ENCODE measurements around the gene RDX.
"Not testable (repeated sequence)": the region's sequence is repeated elsewhere in the genome, so short reads cannot be mapped to it uniquely, and the experiment has no call there.

RDX gene

GRCh38 chr11:110269996-110270395, 26.4 kb downstream of the RDX start:
- DNase-seq, result no peak

GRCh38 chr11:110268441-110268840, 28.0 kb downstream of the RDX start:
- no peak for DNase-seq

- no peak for DNase-seq
These were observed 34.4 kb downstream of the RDX start for GRCh38 chr11:110262072-110262403.

- DNase-seq, result no peak
These were observed 35.0 kb downstream of the RDX start for GRCh38 chr11:110261195-110262071.

- DNase-seq, result no peak
These were observed 42.9 kb downstream of the RDX start for GRCh38 chr11:110253525-110253924.

GRCh38 chr11:110251836-110252235, 44.6 kb downstream of the RDX start:
- peak in 1 of 2 experiments; percentile 77 for DNase-seq

GRCh38 chr11:110250168-110250567, 46.2 kb downstream of the RDX start:
- no peak for DNase-seq

- DNase-seq, result no peak
These were observed 46.6 kb downstream of the RDX start for GRCh38 chr11:110249766-110250165.

GRCh38 chr11:110249066-110249465, 47.3 kb downstream of the RDX start:
- DNase-seq, result peak in 1 of 2 experiments; percentile 44

- DNase-seq, result no peak
These were observed 52.6 kb downstream of the RDX start for GRCh38 chr11:110243791-110244190.

GRCh38 chr11:110242746-110243145, 53.7 kb downstream of the RDX start:
- DNase-seq, result no peak

GRCh38 chr11:110242188-110242587, 54.2 kb downstream of the RDX start:
- no peak for DNase-seq

- no peak for DNase-seq
These were observed 60.4 kb downstream of the RDX start for GRCh38 chr11:110235966-110236365.

- no peak for DNase-seq
These were observed 66.0 kb downstream of the RDX start for GRCh38 chr11:110230377-110230776.

GRCh38 chr11:110219006-110219785, 77.2 kb downstream of the RDX start:
- DNase-seq, result no peak

- DNase-seq, result no peak
These were observed 78.5 kb downstream of the RDX start for GRCh38 chr11:110217936-110218335.

GRCh38 chr11:110217223-110217877, 79.1 kb downstream of the RDX start:
- DNase-seq, result no peak

GRCh38 chr11:110209313-110209694, 87.1 kb downstream of the RDX start:
- DNase-seq, result not testable (repeated sequence)

GRCh38 chr11:110208678-110209312, 87.6 kb downstream of the RDX start:
- not testable (repeated sequence) for DNase-seq

GRCh38 chr11:110207123-110207522, 89.3 kb downstream of the RDX start:
- DNase-seq, result no peak

GRCh38 chr11:110200836-110201235, 95.6 kb downstream of the RDX start:
- no peak for DNase-seq

GRCh38 chr11:110200241-110200640, 96.2 kb downstream of the RDX start:
- no peak for DNase-seq
